Lower lobe of right lung (tissue), 2 donors: ENCODE measurements around the gene CRISP1. TPM values are rescaled to one million over a fixed set of nuclear protein-coding genes. Genes with fewer than 3 reads are reported as not detected.

ENCODE experiments used
- ATAC-seq, 2 donors: fragments of 200-7000 bp; cut with Tn5 transposase; one replicate each; pipeline ENCODE4 v1.9.1; 2020 to 2022; ENCODE audit warnings: mild to moderate bottlenecking in 2 of 2, moderate library complexity in 2 of 2
- DNase-seq: peaks from one replicate; pipeline ENCODE4 v3.0.0-alpha.2; 2020
- H3K27ac ChIP-seq: fragments of 200-600 bp; one replicate; pipeline ENCODE4 v1.8.0; 2022
- H3K27me3 ChIP-seq: fragments of 200-600 bp; one replicate; pipeline ENCODE4 v1.8.0; 2022; ENCODE audit warnings: low read depth
- H3K36me3 ChIP-seq: fragments of 200-600 bp; one replicate; pipeline ENCODE4 v1.8.0; 2022; ENCODE audit warnings: mild to moderate bottlenecking
- H3K4me1 ChIP-seq: fragments of 200-600 bp; one replicate; pipeline ENCODE4 v1.8.0; 2022
- H3K4me3 ChIP-seq: fragments of 200-600 bp; one replicate; pipeline ENCODE4 v1.8.0; 2022; ENCODE audit warnings: mild to moderate bottlenecking
- H3K9me3 ChIP-seq: fragments of 200-600 bp; one replicate; pipeline ENCODE4 v1.8.0; 2022
- intact Hi-C: fragments of 100-400 bp; cut with DNase I; formaldehyde crosslinking; loops from one replicate; pipeline ENCODE4 v1.11.0; 2022
- total RNA-seq: library from RNA; stranded (reverse); fragmentation: NEBNext Ultra II Directional; extraction: Animal tissue kit (Norgen Biotek cat#: 25700); gene quantifications from one replicate; pipeline ENCODE4 v1.2.1, GENCODE V29; 2021
- TF ChIP-seq, protein P1 (sequence below): fragments of 200-600 bp; IDR thresholded peaks from one replicate; pipeline ENCODE4 v1.8.0; 2022; ENCODE audit warnings: antibody characterized with exemption, mild to moderate bottlenecking
- donor health status: DM: no; HTN: yes; CAD: no; lungs with severe emphysema.

The CRISP1 gene
- total RNA-seq, 1 donor from 2014 or later = not detected

DNA sequence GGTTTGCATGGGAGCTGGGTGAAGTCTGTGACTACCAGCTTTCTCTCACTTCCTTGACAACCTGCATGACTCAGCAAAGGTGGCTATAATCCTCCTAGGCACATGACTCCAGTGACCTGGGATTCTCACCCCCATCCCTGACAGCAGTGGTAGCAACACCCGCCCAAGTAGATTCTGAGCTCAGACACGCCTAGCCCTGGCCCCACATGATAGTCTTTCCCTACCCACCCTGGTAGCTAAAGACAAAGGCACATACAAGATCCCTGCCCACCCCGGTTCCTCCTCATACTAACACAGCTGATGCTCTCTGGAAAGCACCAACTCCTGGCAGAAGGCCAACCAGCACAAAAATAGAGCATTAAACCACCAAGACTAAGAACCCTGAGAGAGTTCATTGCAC, 25.9 kb upstream of the CRISP1 start:
- Histone ChIP-seq H3K9me3 (no peaks in the 10 kb centered on the region), H3K27me3 (no peaks in the 10 kb centered on the region), H3K4me3 (no peak overlapping the region), H3K36me3 (no peaks in the 10 kb centered on the region), H3K4me1 (no peaks in the 10 kb centered on the region), H3K27ac (no peak overlapping the region)
- intact Hi-C loops = no loop called here
- TF ChIP-seq, protein P1, sequence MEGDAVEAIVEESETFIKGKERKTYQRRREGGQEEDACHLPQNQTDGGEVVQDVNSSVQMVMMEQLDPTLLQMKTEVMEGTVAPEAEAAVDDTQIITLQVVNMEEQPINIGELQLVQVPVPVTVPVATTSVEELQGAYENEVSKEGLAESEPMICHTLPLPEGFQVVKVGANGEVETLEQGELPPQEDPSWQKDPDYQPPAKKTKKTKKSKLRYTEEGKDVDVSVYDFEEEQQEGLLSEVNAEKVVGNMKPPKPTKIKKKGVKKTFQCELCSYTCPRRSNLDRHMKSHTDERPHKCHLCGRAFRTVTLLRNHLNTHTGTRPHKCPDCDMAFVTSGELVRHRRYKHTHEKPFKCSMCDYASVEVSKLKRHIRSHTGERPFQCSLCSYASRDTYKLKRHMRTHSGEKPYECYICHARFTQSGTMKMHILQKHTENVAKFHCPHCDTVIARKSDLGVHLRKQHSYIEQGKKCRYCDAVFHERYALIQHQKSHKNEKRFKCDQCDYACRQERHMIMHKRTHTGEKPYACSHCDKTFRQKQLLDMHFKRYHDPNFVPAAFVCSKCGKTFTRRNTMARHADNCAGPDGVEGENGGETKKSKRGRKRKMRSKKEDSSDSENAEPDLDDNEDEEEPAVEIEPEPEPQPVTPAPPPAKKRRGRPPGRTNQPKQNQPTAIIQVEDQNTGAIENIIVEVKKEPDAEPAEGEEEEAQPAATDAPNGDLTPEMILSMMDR = no peak
- DNase-seq (no peak), ATAC-seq (no peak)

- Histone ChIP-seq H3K36me3 (no peaks in the 10 kb centered on the region), H3K27ac (no peak overlapping the region), H3K27me3 (no peaks in the 10 kb centered on the region), H3K9me3 (no peaks in the 10 kb centered on the region), H3K4me3 (no peak overlapping the region), H3K4me1 (no peaks in the 10 kb centered on the region)
- no peak for DNase-seq
- TF ChIP-seq, protein P1 = no peak
- ATAC-seq = no peak
- intact Hi-C loops = no loop called here
Observed at GRCh38 chr6:49890988-49891387, 24.7 kb upstream of the CRISP1 start.

GRCh38 chr6:49888742-49889431, 22.6 kb upstream of the CRISP1 start:
- H3K36me3 ChIP-seq = no peaks in the 10 kb centered on the region
- H3K4me1 ChIP-seq = no peaks in the 10 kb centered on the region
- TF ChIP-seq, protein P1 = no peak
- H3K4me3 ChIP-seq = no peak overlapping the region
- H3K9me3 ChIP-seq = no peaks in the 10 kb centered on the region
- H3K27ac ChIP-seq = no peak overlapping the region
- H3K27me3 ChIP-seq = no peaks in the 10 kb centered on the region
- ATAC-seq (no peak), DNase-seq (no peak)
- intact Hi-C loops = no loop called here

DNA sequence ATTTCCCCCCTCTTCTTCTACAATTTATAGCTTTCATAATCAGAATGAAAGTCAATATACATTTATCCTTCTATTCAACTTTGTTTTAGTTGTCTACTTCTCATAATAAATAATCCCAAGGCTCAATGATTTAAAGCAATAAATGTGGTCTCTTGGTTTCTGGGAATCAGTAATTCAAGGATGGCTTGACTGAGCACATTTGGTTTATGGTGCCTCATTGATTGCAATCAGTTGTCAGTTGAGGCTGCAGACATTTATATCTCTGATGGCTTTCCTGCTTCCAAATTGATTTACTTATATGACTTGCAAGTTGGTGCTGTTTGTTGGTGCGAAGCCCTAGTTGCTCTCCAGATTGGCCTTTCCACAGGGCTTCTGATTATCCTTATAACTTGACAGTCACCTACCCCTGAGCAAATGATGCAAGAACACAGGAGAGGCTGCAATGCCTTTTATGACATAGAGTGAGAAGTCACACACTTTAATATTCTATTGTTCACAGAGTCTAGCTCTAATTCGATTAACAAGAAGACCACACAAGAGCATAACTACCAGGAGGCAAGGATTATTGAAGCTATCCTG, 2.7 kb upstream of the CRISP1 start:
- Histone ChIP-seq H3K27ac (no peak overlapping the region), H3K36me3 (no peaks in the 10 kb centered on the region), H3K4me3 (no peak overlapping the region), H3K9me3 (no peaks in the 10 kb centered on the region), H3K4me1 (no peaks in the 10 kb centered on the region), H3K27me3 (no peaks in the 10 kb centered on the region)
- DNase-seq = no peak
- intact Hi-C loops = no loop called here
- ATAC-seq = no peak
- TF ChIP-seq, protein P1 = no peak

- Histone ChIP-seq H3K4me3 (no peak overlapping the region), H3K27me3 (no peaks in the 10 kb centered on the region), H3K9me3 (no peaks in the 10 kb centered on the region), H3K27ac (no peak overlapping the region), H3K36me3 (no peaks in the 10 kb centered on the region), H3K4me1 (no peaks in the 10 kb centered on the region)
- no peak for DNase-seq
- intact Hi-C loops = loop anchor here (10.0 kb wide), 1 partner anchor 231 kb away; no protein-coding TSS in a partner anchor
- no peak for ATAC-seq
- TF ChIP-seq, protein P1 = no peak
Observed at GRCh38 chr6:49856282-49856681, 10.1 kb downstream of the CRISP1 start.
